LNCaP clone FGC (cell line): ENCODE measurements around the gene MACROD2.

ENCODE experiments used
- DNase-seq: peaks from one replicate; pipeline ENCODE4 v3.0.0-alpha.2; 2011; ENCODE audit warnings: low read depth
- H3K4me3 ChIP-seq: 2 replicates; pipeline ENCODE4 v1.5.1; 2011; ENCODE audit warnings: mild to moderate bottlenecking, low read depth, low read length, control low read depth
- TF ChIP-seq, protein P1 (sequence below): IDR thresholded peaks from 2 replicates; pipeline ENCODE4 v1.5.1; 2012; ENCODE audit warnings: mild to moderate bottlenecking; ENCODE audit not compliant: control insufficient read depth, insufficient read depth; ENCODE audit errors: extremely low read depth

Gene MACROD2

DNA sequence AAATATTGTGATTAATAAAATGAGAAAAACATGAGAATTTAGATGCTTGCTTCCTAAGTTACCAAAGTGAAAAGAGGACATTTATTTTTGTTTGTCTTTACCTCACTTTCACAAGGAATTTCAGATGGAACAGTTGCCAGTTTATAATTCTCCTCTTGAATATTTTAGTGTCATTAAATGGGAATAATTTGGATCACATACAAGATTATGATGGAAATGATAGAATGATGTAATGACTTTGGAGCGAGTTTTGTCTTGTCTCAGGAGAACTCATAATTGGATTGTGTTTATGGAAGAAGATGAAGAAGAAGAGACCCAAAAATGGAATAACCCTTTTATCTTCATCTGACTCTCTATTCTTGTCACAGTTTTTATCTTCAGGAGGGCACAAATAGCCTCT, 515.0 kb downstream of the MACROD2 start:
- no peak for DNase-seq
- H3K4me3 ChIP-seq = no peak overlapping the region
- TF ChIP-seq, protein P1, sequence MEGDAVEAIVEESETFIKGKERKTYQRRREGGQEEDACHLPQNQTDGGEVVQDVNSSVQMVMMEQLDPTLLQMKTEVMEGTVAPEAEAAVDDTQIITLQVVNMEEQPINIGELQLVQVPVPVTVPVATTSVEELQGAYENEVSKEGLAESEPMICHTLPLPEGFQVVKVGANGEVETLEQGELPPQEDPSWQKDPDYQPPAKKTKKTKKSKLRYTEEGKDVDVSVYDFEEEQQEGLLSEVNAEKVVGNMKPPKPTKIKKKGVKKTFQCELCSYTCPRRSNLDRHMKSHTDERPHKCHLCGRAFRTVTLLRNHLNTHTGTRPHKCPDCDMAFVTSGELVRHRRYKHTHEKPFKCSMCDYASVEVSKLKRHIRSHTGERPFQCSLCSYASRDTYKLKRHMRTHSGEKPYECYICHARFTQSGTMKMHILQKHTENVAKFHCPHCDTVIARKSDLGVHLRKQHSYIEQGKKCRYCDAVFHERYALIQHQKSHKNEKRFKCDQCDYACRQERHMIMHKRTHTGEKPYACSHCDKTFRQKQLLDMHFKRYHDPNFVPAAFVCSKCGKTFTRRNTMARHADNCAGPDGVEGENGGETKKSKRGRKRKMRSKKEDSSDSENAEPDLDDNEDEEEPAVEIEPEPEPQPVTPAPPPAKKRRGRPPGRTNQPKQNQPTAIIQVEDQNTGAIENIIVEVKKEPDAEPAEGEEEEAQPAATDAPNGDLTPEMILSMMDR = no peak

DNA sequence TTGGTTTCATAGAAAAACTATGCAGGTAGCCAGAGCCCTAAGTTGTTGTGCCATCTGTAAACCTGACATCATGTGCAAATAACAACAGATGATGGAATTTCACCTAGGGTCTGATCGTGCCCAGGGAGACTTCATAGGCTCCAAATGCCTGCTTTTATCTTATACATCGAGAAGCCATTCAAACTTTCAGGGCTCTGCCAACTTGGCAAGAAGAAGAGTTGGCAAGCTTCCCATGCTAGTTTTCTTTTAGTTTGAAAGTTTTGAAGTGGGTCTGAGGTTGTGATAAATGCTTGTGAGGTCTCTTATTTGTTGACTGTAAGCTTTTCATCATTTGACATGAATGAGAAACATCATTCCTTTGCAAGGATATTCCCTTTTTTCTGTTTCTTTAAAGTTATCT, 517.5 kb downstream of the MACROD2 start:
- TF ChIP-seq, protein P1 = no peak
- no peak overlapping the region for H3K4me3 ChIP-seq
- DNase-seq = no peak

DNA sequence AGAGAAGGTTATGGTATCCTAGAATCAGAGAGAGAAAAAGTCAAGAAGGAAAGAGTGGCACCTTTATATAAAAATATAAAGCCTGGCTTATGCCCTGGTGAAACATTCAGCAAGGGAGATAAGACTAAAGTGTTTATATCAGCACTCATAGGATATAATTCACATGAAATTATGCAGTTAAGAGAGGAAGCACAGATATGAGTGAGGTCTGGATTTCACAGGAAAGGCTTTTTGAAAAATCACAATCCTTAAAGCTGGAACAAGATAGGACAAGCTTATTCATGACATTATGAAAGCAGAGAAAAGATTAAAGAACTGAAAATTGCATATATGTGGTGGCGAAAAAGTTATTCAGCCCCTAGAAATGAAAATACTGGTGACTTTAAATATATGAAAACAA, 523.3 kb downstream of the MACROD2 start:
- TF ChIP-seq, protein P1 = no peak
- no peak overlapping the region for H3K4me3 ChIP-seq
- no peak for DNase-seq

DNA sequence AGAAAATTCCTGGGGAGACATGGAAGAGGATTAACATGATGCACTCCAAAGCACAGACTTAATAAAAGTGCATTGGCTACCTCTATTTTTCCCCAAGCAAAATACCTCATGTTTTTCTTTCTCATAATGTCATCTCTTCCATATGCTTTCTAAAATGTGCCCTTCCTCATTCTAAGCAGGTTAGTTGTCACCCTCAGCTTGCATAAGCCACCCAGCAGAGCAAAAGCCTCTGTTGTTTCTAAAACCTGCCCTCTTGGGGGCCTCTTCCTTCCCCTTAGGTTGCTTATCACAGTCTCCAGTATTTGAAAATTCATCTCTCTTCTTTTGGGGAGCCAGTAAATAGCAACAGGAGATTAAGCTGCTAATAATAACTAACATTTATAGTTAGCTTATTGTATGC, 525.7 kb downstream of the MACROD2 start:
- TF ChIP-seq, protein P1 = no peak
- no peak overlapping the region for H3K4me3 ChIP-seq
- no peak for DNase-seq

DNA sequence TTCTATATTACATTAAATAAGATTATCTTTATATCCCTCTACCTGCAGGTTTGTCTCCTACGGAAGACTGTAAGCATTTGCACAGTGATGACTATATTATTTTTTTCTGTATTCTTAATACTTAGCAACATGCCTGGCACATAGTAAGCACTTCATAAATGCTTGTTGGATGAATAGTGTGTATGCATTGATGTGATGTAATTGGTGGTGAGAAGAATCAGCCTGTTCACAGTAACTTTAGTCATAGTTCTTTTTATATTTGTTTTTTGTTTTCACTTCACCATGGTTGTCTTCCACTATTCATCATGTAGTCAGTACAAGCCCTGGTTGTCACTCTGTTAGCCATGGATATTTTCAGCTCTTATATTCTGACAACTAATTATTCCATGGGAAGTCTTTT, 526.1 kb downstream of the MACROD2 start:
- DNase-seq = no peak
- H3K4me3 ChIP-seq = no peak overlapping the region
- TF ChIP-seq, protein P1 = no peak

DNA sequence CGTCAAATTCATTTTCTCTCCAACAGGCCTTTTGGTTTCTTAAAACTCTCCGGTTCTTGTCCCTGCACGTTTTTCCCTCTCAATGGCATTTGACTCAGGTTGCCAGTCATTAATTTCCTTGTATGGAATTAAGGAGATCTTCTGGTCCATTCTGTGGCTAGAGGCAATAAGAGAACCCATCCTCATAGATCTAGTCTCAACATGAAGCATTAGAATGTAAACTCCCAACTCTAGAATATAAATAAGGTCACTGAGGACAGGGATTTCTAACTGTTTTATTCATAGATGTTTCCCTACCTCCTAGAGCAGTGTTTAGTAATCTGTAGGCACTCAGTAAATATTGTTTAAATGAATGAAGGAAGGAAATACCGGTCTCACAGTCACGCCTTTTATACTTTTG, 527.3 kb downstream of the MACROD2 start:
- H3K4me3 ChIP-seq = no peak overlapping the region
- TF ChIP-seq, protein P1 = no peak
- no peak for DNase-seq

DNA sequence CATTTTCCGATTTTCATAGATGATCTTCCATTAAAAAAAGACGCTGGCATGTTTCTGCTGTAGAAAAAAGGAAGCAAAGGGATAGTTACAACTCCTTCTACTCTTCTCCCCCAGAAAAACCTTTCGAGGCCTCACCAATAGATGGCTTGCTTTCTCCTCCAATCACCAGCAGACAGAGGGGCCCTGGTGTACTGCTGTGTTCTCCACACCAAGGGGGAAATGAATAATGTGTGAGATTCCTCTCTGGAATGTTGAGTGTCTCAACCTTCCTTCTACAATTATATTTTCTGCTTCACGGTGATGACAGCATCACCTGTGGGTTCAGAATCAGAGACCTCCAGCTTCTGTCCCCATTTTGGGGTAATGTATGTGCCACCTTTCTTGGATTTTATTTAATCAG, 527.8 kb downstream of the MACROD2 start:
- TF ChIP-seq, protein P1 = no peak
- DNase-seq = no peak
- no peak overlapping the region for H3K4me3 ChIP-seq
